C4-2B (cell line): Measurements from ENCODE around the gene KLC4.

Experiments
- H3K27ac ChIP-seq: fragments of 450-650 bp; 2 replicates; pipeline ENCODE4 v1.5.1; 2017
- CTCF ChIP-seq: fragments of 450-650 bp; conservative IDR thresholded peaks from 2 replicates; pipeline ENCODE4 v1.5.1; 2017; ENCODE audit warnings: mild to moderate bottlenecking
- ZFX ChIP-seq: fragments of 450-650 bp; IDR thresholded peaks from 2 replicates; pipeline ENCODE4 v1.6.1; 2017

KLC4 gene

GRCh38 chr6:43059168-43060033 is at the start of gene KLC4, which contains the start of gene MRPL2:
Gene KLC4, plus strand, starts transcription at chr6:43059631. Its CDS starts 1,705 bp downstream, at chr6:43061336.
Gene MRPL2, minus strand, starts transcription at chr6:43059434. Its CDS starts 53 bp downstream, at chr6:43059381.
- no peak for TF ChIP-seq ZFX
- TF ChIP-seq CTCF = no peak
- H3K27ac ChIP-seq = peak within 1 kb of the TSS; percentile 82

GRCh38 chr6:43011207-43011606 is 48.2 kb upstream of the KLC4 start:
- no peak overlapping the region for H3K27ac ChIP-seq
- TF ChIP-seq ZFX (no peak), CTCF (no peak)

- H3K27ac ChIP-seq = no peak overlapping the region
- TF ChIP-seq CTCF = no peak
- no peak for TF ChIP-seq ZFX
Observed at GRCh38 chr6:43012364-43012763, 47.1 kb upstream of the KLC4 start.

GRCh38 chr6:43013097-43013842 is 46.2 kb upstream of the KLC4 start:
- TF ChIP-seq ZFX = 0 out of 2 replicates have a peak, but pooled peaks have one; percentile 30
- no peak for TF ChIP-seq CTCF
- peak overlapping the region; percentile 83 for H3K27ac ChIP-seq

GRCh38 chr6:43013843-43014433 is 45.5 kb upstream of the KLC4 start, which contains the start of the genes KLHDC3 and MEA1:
Gene KLHDC3, plus strand, starts transcription at chr6:43014249. Its CDS starts 2,944 bp downstream, at chr6:43017193.
Gene MEA1, minus strand, starts transcription at chr6:43013946. Its CDS starts 133 bp downstream, at chr6:43013813.
- TF ChIP-seq ZFX (peak; percentile 14; the same call in 1 of the 2 replicates), CTCF (no peak)
- H3K27ac ChIP-seq = peak within 1 kb of the TSS; percentile 83

- TF ChIP-seq ZFX (no peak), CTCF (no peak)
- H3K27ac ChIP-seq = peak overlapping the region; percentile 83
Observed at GRCh38 chr6:43014434-43014909, 45.0 kb upstream of the KLC4 start.
